Spleen (tissue), 7 donors: ENCODE results near the gene IFNA2.
"Not testable (repeated sequence)": the region's sequence is repeated elsewhere in the genome, so short reads cannot be mapped to it uniquely, and the experiment has no call there.

Experiments
- CTCF ChIP-seq, 11 experiments: fragments of 200-600 bp in 7 of 11; fragments of 450-650 bp in 4 of 11; sonication (generic) in 4 of 11; IDR thresholded peaks in 8 of 11; conservative IDR thresholded peaks in 3 of 11; 1 replicate in 7 of 11; 2 replicates in 4 of 11; pipeline versions ENCODE4 v1.4.0 to v1.8.0; 2016 to 2021; ENCODE audit warnings: antibody characterized with exemption in 11 of 11, inconsistent platforms in 4 of 11, mild to moderate bottlenecking in 1 of 11
- POLR2A ChIP-seq, 3 donors: fragments of 450-650 bp; IDR thresholded peaks; one replicate each; pipeline ENCODE4 v1.5.1; 2017; ENCODE audit warnings: antibody characterized with exemption in 3 of 3, mild to moderate bottlenecking in 1 of 3
- donor health status: DM: no; HTN: no; CAD: no; lungs with moderate emphysema.
- donor health status: DM: no; HTN: no; CAD: no.
- donor health status: DM: no; HTN: no; CAD: no.

- TF ChIP-seq CTCF (IDR thresholded peaks at IDR 0.05 in 8 of 11, conservative IDR thresholded peaks at IDR 0.05 in 3 of 11); POLR2A (IDR thresholded peaks at IDR 0.05): not testable (repeated sequence)
Measured at GRCh38 chr9:21367169-21367568, 18.0 kb downstream of the IFNA2 start.
